ENCODE measurements around the gene ITPKA.
A peak's percentile ranks its signal among the peaks of the same experiment; 100 is the strongest.

Gene ITPKA

GRCh38 chr15:41487802-41488201, 5.9 kb upstream of the ITPKA start:
- H3K9ac ChIP-seq = no peak overlapping the region
- no peak for TF ChIP-seq Cebpa-rat (IDR thresholded peaks at IDR 0.05)
- H3K4me2 ChIP-seq = no peak overlapping the region
- peaks cover 16% of the 10 kb centered on the region for H3K36me3 ChIP-seq
- peaks cover 25% of the 10 kb centered on the region for H3K4me1 ChIP-seq
- H3K9me3 ChIP-seq = no peaks in the 10 kb centered on the region
- no peak overlapping the region for H3K4me3 ChIP-seq
- H4K20me1 ChIP-seq = no peaks in the 10 kb centered on the region
- peaks cover 15% of the 10 kb centered on the region; the same call in 1 of the 2 replicates for H3K27me3 ChIP-seq
- H3K27ac ChIP-seq = no peak overlapping the region

GRCh38 chr15:41489641-41490040, 4.0 kb upstream of the ITPKA start:
- peaks cover 38% of the 10 kb centered on the region for H3K4me1 ChIP-seq
- peaks cover 29% of the 10 kb centered on the region for H3K27me3 ChIP-seq
- peaks cover 9% of the 10 kb centered on the region for H4K20me1 ChIP-seq
- H3K27ac ChIP-seq = no peak overlapping the region
- peak overlapping the region; percentile 47 for H3K4me2 ChIP-seq
- TF ChIP-seq Cebpa-rat (IDR thresholded peaks at IDR 0.05) = no peak
- H3K4me3 ChIP-seq = no peak overlapping the region
- H3K36me3 ChIP-seq = no peaks in the 10 kb centered on the region
- H3K9me3 ChIP-seq = no peaks in the 10 kb centered on the region
- no peak overlapping the region for H3K9ac ChIP-seq

- peaks cover 36% of the 10 kb centered on the region for H3K27me3 ChIP-seq
- H3K4me1 ChIP-seq = peaks cover 45% of the 10 kb centered on the region
- peak overlapping the region; percentile 47 for H3K4me2 ChIP-seq
- H3K9me3 ChIP-seq = no peaks in the 10 kb centered on the region
- no peak for TF ChIP-seq Cebpa-rat (IDR thresholded peaks at IDR 0.05)
- no peaks in the 10 kb centered on the region for H3K36me3 ChIP-seq
- H3K4me3 ChIP-seq = no peak overlapping the region
- H4K20me1 ChIP-seq = peaks cover 16% of the 10 kb centered on the region
- no peak overlapping the region for H3K27ac ChIP-seq
- no peak overlapping the region for H3K9ac ChIP-seq
Observed at GRCh38 chr15:41490355-41490754, 3.3 kb upstream of the ITPKA start.

GRCh38 chr15:41491889-41492288, 1.8 kb upstream of the ITPKA start:
- Histone ChIP-seq H3K36me3 (no peaks in the 10 kb centered on the region), H4K20me1 (peaks cover 32% of the 10 kb centered on the region), H3K4me2 (peak overlapping the region; percentile 96), H3K27me3 (peaks cover 52% of the 10 kb centered on the region), H3K9ac (no peak overlapping the region), H3K27ac (no peak overlapping the region), H3K9me3 (no peaks in the 10 kb centered on the region), H3K4me3 (no peak overlapping the region), H3K4me1 (peaks cover 59% of the 10 kb centered on the region)
- no peak for TF ChIP-seq Cebpa-rat (IDR thresholded peaks at IDR 0.05)

GRCh38 chr15:41492597-41493204, 973 bp upstream of the ITPKA start:
- no peaks in the 10 kb centered on the region for H3K36me3 ChIP-seq
- H3K4me1 ChIP-seq = peaks cover 59% of the 10 kb centered on the region
- H3K27ac ChIP-seq = peak overlapping the region; percentile 65; the same call in 1 of the 2 replicates
- H3K27me3 ChIP-seq = peaks cover 59% of the 10 kb centered on the region
- H3K9ac ChIP-seq = peak overlapping the region; percentile 76
- peaks cover 37% of the 10 kb centered on the region for H4K20me1 ChIP-seq
- H3K9me3 ChIP-seq = no peaks in the 10 kb centered on the region
- H3K4me3 ChIP-seq = peak overlapping the region; percentile 74
- peak overlapping the region; percentile 96 for H3K4me2 ChIP-seq
- TF ChIP-seq Cebpa-rat (IDR thresholded peaks at IDR 0.05) = no peak

GRCh38 chr15:41493902-41494189, 172 bp downstream of the ITPKA start:
- no peak for TF ChIP-seq Cebpa-rat (IDR thresholded peaks at IDR 0.05)
- Histone ChIP-seq H4K20me1 (peaks cover 41% of the 10 kb centered on the region), H3K9me3 (no peaks in the 10 kb centered on the region), H3K4me3 (peak overlapping the region; percentile 74), H3K9ac (peak overlapping the region; percentile 76), H3K36me3 (no peaks in the 10 kb centered on the region), H3K4me2 (peak overlapping the region; percentile 96), H3K27me3 (peaks cover 59% of the 10 kb centered on the region), H3K27ac (no peak overlapping the region), H3K4me1 (peaks cover 65% of the 10 kb centered on the region)

GRCh38 chr15:41494190-41494921, 682 bp downstream of the ITPKA start:
- Histone ChIP-seq H3K4me3 (peak overlapping the region; percentile 74), H3K27me3 (peaks cover 59% of the 10 kb centered on the region), H3K27ac (no peak overlapping the region), H3K4me2 (peak overlapping the region; percentile 96), H3K4me1 (peaks cover 71% of the 10 kb centered on the region), H3K9ac (peak overlapping the region; percentile 76; the same call in 1 of the 2 replicates), H3K9me3 (no peaks in the 10 kb centered on the region), H4K20me1 (peaks cover 46% of the 10 kb centered on the region), H3K36me3 (no peaks in the 10 kb centered on the region)
- TF ChIP-seq Cebpa-rat (IDR thresholded peaks at IDR 0.05) = no peak

GRCh38 chr15:41494922-41495735, 1.5 kb downstream of the ITPKA start:
- Histone ChIP-seq H3K4me2 (peak overlapping the region; percentile 96), H3K27ac (no peak overlapping the region), H3K27me3 (peaks cover 59% of the 10 kb centered on the region), H3K4me3 (peak overlapping the region; percentile 74), H3K4me1 (peaks cover 73% of the 10 kb centered on the region), H3K9me3 (no peaks in the 10 kb centered on the region), H3K9ac (peak overlapping the region; percentile 76; the same call in 1 of the 2 replicates), H4K20me1 (peaks cover 53% of the 10 kb centered on the region), H3K36me3 (no peaks in the 10 kb centered on the region)
- TF ChIP-seq Cebpa-rat (IDR thresholded peaks at IDR 0.05) = no peak

- H4K20me1 ChIP-seq = peaks cover 59% of the 10 kb centered on the region
- peaks cover 57% of the 10 kb centered on the region for H3K27me3 ChIP-seq
- H3K9me3 ChIP-seq = no peaks in the 10 kb centered on the region
- no peak overlapping the region for H3K27ac ChIP-seq
- peak overlapping the region; percentile 96 for H3K4me2 ChIP-seq
- TF ChIP-seq Cebpa-rat (IDR thresholded peaks at IDR 0.05) = no peak
- H3K9ac ChIP-seq = no peak overlapping the region
- H3K4me3 ChIP-seq = peak overlapping the region; percentile 74
- peaks cover 76% of the 10 kb centered on the region for H3K4me1 ChIP-seq
- H3K36me3 ChIP-seq = no peaks in the 10 kb centered on the region
Observed at GRCh38 chr15:41495736-41496599, 2.3 kb downstream of the ITPKA start.

Data from BLaER1 (cell line).